IPS-NIHi7 (cell line): ENCODE results near the gene ZBTB46.

Experiments
- DNase-seq: peaks from one replicate; pipeline ENCODE4 v3.0.0; 2012; ENCODE audit warnings: mixed read lengths; ENCODE audit errors: extremely low spot score

Gene ZBTB46

DNA sequence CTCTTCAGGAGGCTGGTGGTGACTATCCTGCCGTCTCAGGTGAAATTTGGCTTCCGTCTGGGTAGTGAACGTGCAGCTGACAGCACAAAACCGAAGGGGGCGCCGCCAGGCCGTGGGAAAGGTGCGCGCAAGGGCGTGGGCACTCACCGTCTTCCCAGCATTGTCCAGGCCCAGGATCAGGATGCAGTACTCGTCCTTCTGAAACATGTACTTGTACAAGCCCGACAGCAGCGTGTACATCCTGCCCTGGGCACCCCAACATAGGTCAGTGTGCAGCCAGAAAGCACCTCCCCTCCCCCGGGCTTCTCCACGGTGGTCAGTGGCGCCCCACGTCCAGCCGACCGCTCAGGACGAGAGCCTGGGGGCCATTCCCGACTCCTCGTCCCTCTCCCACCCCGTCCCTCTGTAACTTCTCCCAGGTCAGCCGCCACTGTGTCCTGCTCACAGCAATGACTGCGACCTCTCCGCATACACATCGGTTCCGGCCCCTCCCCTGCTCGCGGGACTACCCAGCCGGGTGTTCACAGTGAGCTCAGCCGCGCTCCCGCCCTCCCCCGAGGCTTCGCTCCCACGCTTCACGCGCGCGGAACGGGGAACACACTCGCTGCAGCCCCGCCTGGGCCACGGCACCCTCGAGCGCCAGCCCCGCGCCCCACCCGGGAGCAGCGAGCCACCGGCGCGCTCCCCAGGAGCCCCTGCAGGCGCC is 124.1 kb downstream of the ZBTB46 start:
- DNase-seq, result peak; percentile 49

DNA sequence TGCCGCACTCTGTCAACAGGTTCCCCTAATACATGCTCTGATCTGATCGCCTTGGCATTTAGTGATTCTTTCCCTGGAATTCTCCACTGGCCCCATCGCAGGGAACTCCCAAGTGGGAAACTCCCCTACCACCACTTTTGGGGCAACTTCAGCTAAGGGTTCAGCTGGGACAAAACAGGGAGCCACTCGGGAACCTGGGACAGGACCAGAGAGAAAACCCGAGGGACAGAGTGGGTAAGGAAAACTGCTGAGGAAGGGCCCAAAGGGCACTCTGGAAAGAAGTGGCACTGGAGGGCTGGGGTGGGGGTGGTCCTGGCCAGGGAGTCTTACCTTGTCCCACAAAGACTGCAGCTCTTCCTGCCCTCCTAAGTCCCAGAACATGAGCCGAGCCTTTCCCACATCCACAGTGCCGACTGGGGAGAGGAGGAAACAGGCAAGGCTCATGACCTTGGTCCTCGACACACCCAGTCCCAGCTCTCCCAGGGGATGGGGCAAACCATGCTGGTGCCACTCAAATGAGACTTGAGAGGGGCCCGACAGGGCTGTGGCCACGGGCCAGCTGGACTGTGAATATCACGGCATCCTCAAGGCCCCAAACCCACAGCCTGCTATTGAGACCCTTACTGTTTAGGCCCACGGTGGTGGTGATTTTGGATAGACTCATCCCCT is 124.9 kb downstream of the ZBTB46 start:
- DNase-seq, result no peak

DNA sequence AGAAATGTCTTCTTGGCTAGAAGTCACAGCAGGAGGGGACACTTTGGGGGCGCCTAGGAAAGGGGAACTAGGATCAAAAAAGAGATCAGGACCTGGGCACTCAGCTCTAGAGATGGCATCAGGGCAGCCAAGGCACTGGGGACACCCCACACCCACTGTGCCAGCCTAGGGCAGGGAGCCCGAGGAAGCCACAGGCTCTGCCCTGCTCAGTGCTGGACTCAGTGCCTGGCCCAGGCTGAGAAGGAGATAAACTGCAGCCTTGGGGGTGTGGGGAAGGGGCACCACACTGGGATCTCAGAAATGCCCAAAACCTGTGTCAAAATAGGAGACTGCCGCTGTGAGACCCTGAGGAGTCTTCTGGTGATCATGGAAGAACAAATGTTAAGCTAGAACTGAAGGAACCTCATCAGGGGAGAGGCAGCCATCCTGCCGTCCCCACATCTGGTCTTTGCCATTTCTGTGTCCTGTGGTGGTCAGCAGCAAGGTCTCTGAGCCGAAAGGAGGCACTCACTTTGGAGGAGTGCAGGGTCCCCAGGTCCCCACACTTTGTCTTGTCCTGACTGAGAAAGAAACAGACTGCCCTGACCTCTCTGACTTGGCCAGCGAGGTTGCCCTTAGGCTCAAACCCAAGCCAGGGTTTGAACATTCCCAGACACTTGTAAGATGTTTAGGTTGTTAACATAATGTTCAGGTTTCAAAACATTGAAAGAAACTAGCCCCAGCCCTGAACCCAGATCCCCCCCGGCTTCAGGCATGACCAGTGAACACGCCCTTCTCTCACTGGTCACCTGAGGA is 125.6 kb downstream of the ZBTB46 start:
- DNase-seq, result no peak

DNA sequence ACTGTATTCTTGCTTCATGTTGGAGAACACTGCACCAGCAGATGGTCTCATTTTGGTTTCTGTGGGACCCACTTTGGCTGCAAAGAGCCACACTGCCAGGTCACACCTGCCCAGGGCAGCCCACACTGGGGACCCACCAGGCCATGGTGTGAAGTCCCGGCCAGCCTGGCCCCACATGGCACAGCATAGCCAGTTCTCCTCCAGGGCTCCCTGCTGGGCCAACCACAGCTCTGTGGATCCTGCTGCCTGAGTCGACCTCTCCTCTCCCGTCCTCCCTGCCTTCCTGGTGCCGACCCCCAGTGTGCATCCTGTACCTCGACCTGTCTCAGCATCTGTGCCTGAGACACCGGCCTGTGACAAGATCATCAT is 126.3 kb downstream of the ZBTB46 start:
- DNase-seq, result no peak

DNA sequence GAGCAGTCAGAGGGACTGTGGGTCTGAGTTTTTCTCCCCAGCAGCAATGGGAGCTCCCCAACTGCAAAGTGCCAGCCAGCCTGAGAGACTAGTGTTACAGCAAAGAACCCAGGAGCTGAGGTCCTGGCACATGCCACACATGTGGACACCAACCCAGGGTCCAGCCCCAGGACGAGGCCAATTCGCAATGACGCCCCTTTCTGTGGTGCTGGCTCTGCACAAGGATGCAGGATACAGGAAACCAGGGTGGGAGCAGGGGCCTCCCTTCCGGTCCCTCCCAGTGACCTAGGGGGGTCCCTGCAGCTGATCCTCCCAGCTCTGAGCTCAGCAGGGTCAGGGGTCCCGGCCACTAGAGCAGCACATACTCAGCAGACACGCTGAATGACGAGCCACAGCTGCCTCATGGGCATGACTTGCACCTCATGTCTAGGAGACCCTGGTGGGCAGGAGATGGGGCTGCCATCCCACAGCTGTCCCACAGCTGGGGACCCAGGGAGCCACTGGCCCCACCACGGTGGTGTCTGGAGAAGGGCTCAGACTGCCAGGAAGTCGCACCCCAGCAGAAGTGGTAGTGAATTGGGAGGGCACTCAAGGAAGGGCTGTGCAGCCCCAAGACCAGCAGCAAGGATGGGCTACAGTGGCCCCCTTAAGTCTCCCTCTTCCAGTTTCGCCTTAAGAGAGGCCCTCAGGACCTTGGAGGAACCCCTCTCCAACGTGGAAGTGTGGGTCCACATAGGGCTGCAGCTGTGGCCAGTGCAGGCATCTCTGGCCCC is 126.9 kb downstream of the ZBTB46 start:
- no peak for DNase-seq

DNA sequence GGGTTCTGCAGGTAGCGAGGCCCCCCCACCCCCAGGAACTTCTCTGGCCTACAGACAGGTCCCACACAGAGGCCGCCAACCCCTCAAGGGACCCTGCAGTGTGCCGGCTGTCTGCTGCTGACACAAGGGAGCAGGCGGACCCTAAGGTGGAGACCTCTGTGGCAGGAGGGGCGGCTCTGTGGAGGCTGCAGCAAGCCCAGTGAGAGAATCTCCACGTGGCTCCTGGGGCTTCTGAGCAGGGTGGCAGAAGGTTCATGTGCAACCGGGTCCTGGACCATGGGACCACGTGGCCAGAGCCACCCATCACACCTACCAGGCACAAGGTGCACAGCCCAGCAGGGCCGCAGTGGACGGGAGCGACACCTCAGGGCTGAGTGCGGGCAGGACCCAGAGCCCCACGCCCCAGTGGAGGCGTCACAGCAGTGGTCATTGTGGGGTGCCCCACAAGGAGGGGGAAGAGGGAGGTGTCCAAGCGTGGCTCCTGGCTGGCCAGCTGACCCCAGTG is 127.5 kb downstream of the ZBTB46 start:
- no peak for DNase-seq

DNA sequence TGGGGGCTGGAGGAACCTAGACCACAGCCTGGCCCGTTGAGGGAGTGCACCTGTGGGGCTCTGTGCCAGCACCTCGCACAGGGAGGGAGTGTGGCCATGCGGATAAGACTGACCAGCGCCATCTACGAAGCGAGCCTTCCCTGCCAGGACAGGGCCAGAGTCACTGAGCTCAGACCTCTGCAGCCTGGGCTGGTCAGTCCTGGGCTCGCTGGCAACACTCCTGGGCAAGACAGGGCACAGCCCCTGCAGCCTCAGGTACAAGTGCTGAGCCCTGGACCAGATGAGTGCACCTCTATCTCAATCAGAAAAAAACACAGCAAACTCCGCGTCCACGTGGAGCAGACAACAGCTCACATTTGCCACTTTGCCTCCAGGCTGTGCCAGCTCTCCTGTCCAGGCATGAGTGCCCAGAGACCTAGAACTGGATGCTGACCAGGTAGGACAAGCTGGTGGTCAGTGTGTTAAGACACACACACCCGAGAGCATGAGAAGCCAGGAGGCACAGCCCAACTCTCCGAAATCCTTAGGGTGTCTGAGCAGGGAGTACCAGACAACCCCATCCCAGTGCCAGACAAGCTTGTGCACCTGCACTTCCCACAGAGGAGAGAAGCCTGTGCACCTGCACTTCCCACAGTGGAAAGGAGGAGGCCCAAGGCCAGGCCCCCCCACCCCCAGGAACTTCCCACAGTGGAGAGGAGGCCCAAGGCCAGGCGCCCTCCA is 128.2 kb downstream of the ZBTB46 start:
- DNase-seq, result no peak

DNA sequence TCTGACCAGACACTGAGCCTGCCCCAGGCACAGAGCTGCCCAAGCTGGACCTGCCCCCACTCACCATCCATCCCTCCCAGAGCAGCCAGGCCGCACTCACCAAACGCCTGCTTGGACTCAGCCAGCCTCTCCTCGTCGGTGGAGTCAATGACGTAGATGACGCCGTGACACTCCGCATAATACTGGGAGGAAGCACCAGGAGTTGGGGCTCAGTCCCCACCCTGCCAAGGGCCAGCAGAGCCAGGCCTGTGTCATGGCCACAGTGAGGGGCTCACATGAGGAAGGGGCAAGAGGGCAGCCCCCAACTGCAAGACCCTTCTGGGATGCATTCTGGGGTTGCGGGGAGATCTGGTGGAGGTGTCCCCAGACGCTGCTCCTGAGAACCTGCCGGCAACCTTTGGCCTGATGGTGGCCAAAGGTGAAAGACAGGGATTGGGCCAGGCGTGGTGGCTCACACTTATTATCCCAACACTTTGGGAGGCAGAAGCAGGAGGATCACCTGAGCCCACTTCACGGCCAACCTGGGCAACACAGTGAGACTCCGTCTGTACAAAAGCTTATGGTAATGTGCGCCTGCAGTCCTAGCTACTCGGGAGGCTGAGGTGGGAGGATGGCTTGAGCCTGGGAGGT is 128.9 kb downstream of the ZBTB46 start:
- no peak for DNase-seq

DNA sequence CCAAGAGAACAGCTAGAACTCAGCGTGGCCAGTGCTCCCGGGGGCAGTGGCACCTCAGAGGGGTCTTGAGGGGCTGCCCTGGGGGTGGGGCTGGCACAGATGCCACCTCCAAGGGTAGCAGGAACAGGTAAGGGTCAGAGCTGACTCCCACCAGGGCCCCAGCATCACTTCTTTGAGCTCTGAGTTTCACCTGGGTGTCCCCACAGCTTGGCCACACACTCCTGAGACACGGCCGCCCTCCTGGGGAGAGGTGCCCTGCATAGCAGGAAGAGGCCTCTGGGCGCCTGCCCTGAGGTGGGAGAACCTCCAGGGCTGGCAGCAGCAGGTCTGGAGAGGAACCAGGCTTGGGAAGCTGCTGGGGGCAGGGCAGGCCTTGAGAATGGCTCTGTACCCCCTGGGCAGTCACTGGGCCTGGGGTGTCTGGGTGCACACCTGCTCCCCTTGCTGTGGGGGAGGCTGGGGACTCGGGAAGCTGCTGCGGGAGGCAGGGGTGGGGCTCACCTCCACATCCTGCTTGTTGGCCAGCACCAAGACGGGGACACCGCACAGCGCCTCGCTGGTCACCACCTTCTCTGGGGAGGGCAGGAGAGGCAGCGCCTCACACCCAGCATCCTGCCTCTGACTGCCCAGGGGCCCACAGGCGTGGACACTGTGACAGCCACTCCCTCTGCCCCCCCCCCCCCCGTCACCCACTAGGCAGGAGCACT is 129.6 kb downstream of the ZBTB46 start:
- DNase-seq, result no peak

DNA sequence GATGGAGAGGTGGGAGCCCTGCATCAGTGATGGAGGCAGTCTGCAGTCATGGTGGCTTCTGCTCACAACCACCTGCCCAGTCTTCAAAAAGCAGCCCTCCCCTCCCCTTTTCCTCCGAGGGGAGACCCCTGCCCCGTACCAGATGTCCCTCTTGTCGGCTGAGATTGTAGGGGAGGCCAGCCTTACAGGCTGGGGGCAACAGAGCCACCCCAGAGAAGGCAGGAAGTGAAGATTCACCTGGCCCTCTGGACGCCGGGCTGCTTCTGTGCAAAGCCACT is 130.1 kb downstream of the ZBTB46 start:
- DNase-seq, result no peak

DNA sequence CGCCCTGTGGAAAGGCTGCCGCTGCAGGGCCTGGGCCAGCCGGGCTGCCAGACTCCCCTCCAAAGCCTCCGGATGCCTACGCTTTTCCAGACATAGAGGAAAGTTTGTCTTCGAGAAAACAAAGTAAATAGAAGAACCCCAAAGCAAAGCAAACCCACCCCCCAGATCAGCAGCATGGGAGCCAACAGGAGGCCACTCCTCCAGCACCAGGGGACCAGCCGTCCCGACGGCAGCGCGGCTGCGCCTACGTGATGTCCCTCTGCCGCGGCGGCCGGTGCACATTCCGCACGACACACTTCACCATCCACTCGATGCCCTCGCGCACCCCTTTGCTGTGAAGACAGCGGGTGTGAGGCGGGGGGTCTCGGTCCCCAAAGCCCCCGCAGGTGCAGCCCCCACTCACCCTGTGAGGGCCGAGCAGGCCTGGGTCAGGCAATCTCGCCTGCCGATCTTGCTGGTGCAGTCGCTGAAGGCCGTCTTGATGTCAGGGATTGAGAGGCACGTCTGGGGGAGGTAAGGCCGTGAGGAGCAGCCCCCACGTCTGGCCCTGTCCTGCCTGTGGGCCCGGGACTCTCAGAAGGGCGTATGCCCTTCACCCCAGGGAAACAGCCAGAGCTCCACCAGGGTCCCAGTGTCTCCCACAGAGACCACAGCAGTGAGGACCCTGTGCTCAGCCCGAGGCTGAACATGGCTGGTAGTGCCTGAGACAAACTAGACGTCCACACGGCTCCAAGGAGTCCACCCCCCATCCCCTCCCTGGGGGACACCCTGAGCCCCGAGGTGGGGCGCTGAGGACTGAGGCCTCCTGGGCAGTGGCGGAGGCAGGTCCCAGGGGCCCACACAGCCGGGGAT is 130.6 kb downstream of the ZBTB46 start:
- no peak for DNase-seq

DNA sequence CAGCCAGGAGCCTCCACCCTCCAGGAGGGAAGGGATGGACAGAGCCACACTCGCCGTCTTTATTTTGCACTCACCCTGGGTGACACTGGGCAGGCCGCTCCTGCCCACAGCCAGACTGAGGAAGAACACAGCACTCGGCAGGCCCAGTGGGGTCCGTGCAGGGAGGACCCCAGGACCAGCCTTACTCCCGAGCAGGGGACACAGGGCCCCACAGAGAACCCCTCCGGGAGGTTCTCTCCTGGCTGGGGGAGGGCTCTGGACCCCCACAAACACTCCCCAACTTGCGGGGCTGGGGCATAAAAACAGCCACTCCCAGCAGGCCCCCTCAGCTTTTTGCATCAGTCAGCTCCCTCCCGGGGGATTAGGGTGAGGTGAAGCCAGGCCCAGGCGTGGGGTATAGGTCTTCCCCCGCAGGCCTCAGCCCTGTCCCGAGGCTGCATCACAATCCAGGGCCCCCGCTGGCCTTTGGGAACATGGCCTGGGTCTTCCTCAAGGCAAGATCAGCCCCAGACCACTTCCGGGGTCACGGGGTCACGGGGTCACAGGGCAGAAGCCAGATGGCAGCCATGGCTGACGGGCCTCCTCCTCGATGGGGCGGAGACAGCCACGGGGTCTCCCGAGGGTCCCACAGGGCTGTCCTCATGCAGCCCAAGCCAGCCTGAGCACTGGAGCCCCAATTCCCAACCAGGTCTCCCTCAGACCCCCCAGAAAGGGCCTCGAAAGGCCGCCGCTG is 131.4 kb downstream of the ZBTB46 start:
- DNase-seq, result no peak

DNA sequence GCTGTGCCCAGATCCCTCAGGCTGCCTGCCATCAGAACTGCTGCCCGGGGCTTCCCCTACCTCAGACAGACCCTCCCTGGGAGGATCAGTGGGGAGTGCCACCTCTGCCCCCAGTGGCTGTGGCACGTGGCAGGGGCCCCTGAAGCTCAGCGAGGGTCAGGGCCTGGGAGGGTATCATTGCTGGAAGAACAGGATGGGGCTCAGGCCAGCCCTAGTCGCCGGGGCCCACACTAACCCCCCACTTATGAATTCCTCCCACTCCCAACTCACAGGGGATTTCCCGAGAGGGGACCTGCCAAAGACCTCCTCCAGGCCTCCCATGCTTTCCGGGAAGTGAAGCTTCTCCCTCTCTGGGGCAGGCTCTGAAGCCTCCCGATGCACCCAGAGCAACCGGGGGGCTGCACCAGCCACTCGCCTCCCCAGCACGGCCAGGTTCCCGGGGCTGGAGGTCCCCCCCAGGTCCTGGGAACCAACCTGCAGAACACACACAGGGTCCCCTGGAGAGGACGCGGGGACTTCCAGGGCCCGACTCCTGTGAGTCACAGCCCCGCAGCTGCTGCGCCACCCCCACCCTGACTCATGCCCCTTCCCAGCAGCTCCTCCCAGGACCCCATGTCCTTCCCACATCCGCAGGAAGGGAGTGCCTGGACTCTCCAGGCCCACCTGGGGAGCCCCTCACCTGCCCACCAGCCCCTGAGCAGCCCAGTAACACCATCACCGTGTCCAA is 132.2 kb downstream of the ZBTB46 start:
- peak; percentile 66 for DNase-seq

DNA sequence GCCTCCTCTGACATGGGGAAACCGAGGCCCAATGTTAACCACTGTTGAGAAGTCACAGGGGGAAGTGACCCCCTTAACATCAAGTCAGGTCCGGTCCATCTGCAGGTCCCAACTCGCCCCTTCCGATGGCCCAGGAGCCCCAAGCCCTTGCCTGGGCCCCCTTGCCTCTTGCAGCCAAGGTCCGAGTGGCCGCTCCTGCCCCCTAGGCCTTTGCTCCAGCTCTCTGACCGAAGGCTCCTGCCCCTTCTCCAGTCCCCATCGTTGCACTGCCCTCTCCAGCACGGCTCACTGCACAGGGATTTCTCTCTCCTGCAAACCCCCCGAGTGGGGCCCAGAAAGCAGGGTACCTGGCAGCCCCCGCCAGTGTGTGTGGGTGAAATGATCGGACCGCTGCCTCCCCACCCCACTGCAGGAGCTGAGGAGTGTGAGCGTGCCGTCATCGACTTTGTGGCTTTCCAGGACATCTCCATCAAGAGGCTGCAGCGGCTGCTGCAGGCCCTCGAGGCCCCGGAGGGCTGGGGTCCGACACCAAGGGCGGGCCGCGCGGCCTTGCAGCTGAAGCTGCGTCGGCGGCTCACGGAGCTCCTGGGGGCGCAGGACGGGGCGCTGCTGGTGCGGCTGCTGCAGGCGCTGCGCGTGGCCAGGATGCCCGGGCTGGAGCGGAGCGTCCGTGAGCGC is 133.1 kb downstream of the ZBTB46 start:
- no peak for DNase-seq

DNA sequence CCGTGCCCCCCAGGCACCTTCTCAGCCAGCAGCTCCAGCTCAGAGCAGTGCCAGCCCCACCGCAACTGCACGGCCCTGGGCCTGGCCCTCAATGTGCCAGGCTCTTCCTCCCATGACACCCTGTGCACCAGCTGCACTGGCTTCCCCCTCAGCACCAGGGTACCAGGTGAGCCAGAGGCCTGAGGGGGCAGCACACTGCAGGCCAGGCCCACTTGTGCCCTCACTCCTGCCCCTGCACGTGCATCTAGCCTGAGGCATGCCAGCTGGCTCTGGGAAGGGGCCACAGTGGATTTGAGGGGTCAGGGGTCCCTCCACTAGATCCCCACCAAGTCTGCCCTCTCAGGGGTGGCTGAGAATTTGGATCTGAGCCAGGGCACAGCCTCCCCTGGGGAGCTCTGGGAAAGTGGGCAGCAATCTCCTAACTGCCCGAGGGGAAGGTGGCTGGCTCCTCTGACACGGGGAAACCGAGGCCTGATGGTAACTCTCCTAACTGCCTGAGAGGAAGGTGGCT is 133.7 kb downstream of the ZBTB46 start:
- no peak for DNase-seq

DNA sequence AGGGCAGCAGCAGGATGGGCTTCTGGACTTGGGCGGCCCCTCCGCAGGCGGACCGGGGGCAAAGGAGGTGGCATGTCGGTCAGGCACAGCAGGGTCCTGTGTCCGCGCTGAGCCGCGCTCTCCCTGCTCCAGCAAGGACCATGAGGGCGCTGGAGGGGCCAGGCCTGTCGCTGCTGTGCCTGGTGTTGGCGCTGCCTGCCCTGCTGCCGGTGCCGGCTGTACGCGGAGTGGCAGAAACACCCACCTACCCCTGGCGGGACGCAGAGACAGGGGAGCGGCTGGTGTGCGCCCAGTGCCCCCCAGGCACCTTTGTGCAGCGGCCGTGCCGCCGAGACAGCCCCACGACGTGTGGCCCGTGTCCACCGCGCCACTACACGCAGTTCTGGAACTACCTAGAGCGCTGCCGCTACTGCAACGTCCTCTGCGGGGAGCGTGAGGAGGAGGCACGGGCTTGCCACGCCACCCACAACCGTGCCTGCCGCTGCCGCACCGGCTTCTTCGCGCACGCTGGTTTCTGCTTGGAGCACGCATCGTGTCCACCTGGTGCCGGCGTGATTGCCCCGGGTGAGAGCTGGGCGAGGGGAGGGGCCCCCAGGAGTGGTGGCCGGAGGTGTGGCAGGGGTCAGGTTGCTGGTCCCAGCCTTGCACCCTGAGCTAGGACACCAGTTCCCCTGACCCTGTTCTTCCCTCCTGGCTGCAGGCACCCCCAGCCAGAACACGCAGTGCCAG is 134.3 kb downstream of the ZBTB46 start, which contains the start of gene TNFRSF6B:
Gene TNFRSF6B (plus strand): TSS at position 25 of the 729 bp plus-strand sequence. CDS start 116 bp downstream, at position 141.
- no peak for DNase-seq

DNA sequence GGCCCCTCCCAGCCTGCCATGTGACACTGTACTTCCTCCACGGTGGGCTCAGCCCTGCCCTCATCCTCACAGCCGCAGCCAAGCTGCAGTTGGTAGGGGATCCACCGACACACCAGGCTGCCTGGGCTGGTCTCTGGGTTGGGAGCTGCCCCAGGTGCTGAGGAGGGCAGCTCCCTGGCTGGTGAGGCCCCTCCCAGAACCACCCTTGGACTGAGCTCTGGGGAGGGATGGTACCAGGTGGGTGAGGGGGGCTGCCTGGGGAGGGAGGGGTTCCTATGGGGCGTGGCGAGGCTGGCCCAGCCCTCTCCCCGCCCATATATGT is 134.8 kb downstream of the ZBTB46 start:
- DNase-seq, result peak; percentile 92
